ENCODE measurements around the gene APPL1.
"Not testable (repeated sequence)": the region's sequence is repeated elsewhere in the genome, so short reads cannot be mapped to it uniquely, and the experiment has no call there.

Gene APPL1

GRCh38 chr3:57261929-57262328, 34.4 kb downstream of the APPL1 start:
- no peak for DNase-seq

DNA sequence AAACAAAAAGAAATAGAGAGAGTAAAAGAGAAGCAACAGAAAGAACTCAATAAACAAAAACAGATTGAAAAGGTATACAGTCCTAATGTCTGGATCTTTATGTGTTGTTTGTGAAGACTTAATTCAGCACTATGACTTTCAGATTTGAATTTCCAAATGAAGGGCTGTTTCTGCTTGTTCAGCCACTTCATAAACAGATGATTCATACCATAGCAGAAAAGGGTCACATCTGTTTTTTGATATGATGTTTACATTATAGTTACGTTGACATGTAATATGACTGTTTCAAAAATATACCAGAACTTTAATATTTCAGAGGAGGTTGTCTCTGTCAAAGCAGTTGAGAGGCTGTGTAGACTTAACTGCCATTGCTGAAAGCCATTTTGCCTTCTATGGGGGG, 40.9 kb downstream of the APPL1 start:
- no peak for DNase-seq

DNA sequence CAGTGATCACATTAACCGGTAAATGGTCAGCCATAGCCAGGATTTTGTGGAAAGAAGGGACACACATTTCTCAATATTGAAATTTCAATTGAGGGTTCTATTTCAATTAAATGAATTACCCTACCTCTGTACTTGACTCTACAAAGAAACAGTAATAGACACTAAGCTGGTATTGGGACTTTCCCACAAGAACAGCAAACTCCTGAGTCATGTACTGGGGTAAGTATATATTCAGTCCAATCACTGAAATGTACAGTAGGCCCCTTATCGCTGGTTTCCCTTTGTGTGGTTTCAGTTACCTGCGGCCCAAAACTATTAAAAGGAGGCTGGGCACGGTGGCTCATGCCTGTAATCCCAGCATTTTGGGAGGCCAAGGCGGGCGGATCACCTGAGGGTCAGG, 47.3 kb downstream of the APPL1 start:
- no peak for DNase-seq

- no peak for DNase-seq
Observed at GRCh38 chr3:57275393-57275792, 47.9 kb downstream of the APPL1 start.

- DNase-seq = no peak
Observed at GRCh38 chr3:57278237-57278636, 50.7 kb downstream of the APPL1 start.

DNA sequence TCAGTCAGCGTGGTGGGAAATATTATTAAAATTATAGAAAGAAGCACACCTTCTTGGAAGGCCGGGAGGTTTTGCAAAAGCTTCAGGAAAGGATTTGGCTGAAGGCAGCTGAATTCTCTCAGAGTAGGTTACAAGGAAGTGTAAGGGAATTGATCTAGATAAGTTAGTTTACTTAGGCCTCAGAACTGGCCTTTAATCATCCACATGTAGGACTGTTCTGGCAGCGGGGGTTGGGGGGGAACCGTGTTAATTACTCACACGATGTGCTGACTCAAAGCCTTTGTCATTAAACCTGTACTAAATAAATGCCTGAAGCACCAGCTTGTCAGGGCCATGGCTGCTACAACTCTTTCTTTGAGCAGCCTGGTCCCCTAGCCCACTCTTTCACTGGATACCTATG, 52.2 kb downstream of the APPL1 start:
- no peak for DNase-seq

DNA sequence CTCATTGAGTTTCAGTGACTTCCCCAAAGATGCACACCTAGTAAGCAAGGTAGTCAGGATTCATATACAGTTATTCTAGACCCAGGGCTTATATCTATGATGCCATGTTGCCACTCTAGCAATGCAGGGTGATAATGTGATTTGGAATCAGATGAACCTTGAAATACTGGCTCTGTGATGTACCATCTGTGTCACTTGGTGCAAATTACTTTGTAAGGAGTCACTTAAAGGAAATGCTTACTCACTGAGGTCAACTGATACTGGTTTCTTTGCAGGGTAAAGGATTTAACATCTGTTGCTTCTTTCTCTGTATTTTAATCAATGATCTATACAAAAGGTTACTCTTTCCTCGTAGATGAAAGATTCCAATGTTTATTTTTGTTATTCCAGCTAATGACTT, 54.2 kb downstream of the APPL1 start:
- no peak for DNase-seq

GRCh38 chr3:57283334-57283733, 55.8 kb downstream of the APPL1 start:
- no peak for DNase-seq

- DNase-seq = no peak
Observed at GRCh38 chr3:57287205-57287604, 59.7 kb downstream of the APPL1 start.

- DNase-seq = no peak
Observed at GRCh38 chr3:57288403-57288802, 60.9 kb downstream of the APPL1 start.

DNA sequence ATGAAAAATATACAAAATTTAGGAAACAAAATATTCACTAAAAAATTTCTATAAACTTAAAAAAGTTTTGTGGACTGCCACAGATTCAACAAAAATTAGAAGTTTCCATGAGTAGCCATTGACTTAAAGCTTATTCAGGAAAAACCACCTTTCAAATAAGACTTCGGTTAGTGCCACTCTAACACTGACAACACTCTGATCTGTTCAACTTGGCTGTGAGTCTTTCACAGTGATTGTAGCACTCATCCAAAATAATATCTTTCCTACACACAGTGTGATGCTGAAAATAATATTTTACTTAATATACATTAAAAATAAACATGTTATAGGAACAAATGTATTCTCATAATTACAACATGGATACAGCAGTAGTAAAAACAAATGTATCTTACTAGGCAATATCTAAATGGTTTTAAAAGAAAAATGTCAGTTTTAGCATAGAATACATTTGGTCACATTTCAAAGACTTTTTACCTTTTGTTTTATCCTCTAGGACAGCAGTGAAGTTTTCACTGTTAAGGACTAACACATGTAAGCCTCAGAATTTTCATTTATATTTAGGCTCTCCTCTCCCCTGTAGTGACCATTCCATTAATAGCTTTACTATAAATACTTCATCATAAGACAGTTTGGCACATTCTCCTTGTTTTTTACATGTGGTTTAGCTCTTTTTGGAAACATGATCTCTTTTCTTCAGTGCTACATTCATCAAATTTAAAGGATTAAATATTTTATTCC, 64.8 kb downstream of the APPL1 start, which contains the start of gene ASB14:
Gene ASB14, minus strand, starts transcription at position 527 of the 738 bp plus-strand sequence. CDS start 652 bp downstream, outside the sequence.
- no peak for DNase-seq

GRCh38 chr3:57292897-57293526, 65.5 kb downstream of the APPL1 start:
- DNase-seq = no peak

DNA sequence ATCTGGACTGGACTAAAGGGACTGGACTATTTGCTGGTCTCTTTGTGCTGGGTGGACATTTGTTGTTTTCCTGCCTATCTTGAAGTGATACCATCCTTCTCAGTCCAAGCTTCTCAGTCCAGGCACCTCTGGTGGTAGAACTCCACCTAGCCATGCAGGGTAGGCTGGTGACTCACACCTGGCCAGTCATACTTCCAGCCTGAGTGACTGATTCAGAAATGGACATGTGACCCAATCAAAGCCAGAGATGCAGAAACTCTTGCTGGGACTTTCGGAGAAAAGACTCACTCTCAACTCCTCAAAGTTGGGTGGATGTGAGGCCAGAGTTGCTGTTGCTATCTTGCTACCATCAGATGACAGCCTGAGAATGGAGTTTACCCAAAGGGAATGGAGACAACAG, 70.5 kb downstream of the APPL1 start:
- DNase-seq = no peak

DNA sequence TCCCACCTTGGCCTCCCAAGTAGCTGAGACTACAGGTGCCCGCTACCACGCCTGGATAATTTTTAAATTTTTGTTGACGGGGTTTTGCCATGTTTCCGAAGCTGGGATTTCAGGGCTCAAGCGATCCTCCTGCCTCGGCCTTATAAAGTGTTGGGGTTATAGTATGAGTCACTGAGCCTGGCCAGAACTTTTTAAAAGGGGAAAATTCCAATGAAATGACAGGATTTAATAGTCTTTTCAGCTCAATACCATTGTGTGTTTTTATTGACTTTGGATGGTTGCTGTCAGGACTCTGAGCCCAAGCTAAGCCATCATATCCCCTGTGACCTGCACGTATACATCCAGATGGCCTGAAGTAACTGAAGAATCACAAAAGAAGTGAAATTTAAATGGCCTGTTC, 76.0 kb downstream of the APPL1 start:
- DNase-seq = not testable (repeated sequence)

GRCh38 chr3:57309769-57310360, 82.3 kb downstream of the APPL1 start:
- no peak for DNase-seq

DNA sequence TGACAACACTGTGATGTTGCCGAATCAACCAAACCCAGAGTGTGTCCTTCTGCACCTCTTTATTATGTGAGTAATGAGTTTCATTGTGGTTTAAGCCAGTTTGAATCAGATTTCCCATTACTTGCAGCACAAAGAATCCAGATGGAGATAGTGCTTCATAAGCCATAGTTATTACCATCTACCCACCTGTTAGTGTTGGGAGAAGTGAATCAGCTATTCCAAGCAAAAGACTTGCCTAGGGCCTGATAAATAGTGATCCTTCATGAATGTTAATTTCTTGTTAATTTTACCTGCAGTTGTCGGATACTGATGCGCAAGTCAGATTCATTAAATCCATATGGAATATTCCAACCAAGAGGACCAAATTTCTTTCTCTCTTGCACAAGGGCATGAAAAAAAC, 86.7 kb downstream of the APPL1 start:
- DNase-seq = no peak

Measured in anterior cingulate cortex (tissue), 58 donors.